Stromal cell of bone marrow (primary cell): ENCODE measurements around the gene CRYBG2.

Experiments
- DNase-seq: peaks from one replicate; pipeline ENCODE4 v3.0.0-alpha.2; 2012; ENCODE audit warnings: low read depth

Gene CRYBG2

DNA sequence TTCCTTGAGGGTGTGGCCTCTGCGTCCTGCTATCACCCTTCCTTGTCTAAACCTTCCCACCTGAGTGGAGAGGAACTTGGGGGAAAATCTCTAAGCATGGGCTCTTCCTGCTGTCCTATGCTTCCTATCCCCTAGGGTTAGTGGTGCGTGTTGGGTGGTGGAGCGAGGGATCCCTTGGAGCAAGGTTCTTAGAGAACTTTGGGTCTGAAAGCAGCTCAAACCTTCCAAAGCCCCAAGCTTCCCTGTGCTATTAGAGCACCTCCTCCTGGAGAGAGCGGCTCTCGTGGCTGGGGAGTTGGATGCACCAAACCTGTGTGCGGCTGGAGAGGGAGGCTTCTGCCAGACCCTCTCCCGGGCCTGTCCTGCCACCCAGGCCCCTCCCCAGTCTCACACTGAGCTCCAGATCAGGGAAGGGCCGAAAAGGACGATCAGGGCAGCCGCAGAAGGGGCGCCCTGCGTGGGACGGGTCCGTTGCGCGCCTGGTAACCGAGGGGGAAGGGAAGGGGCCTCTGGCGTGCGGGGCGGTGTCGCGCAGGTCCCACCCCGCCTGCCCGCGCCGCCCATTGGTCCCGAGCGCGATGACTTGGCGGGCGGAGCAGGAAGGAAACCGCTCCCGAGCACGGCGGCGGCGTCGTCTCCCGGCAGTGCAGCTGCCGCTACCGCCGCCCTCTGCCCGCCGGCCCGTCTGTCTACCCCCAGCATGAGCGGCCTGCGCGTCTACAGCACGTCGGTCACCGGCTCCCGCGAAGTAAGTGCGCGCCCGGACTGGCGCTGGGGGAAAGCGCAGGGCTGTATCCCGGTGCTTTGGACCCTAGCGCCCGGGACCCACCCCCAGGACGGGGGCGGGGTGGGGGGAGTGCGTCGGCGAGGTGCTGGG, 74.2 kb downstream of the CRYBG2 start, which contains the start of gene SH3BGRL3:
TSS of gene SH3BGRL3 (plus strand) at position 631 of the 877 bp plus-strand sequence. CDS start at position 701, 70 bp downstream.
- peak; percentile 70 for DNase-seq

DNA sequence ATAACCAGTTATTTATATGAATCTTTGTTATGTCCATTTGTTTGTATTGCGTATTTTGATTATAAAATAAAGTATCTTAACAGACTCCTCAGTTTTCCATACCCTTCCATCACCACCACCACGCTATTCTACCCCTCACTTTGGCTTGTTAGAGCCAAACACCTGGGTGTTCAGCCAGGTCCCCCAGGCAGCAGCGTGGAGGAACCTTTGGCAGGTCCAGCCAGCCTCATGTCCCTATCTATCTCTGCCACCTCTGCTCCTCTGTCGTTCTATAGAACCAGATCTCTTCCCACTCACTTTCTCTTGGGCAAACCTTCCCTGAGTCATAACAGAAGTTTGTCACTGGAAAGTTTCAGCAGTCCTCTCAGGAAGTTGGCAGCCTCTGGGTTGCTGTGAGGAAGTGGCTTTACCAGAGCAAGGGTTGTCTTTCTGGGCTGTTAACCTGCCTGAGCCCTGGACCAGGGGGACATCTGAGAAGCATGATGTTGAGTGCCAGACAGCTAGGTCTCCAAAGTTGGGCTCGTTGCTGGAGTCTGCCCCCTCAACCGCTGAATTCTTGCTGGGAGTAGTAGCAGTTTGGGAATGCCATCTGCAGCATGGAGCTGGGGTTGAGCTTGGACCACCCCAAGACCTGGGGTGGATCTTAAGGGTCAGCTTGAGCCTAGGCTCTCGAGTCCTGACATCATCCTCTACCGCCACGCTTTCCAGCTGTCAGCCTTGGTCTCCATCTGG, 75.0 kb downstream of the CRYBG2 start:
- peak; percentile 84 for DNase-seq

DNA sequence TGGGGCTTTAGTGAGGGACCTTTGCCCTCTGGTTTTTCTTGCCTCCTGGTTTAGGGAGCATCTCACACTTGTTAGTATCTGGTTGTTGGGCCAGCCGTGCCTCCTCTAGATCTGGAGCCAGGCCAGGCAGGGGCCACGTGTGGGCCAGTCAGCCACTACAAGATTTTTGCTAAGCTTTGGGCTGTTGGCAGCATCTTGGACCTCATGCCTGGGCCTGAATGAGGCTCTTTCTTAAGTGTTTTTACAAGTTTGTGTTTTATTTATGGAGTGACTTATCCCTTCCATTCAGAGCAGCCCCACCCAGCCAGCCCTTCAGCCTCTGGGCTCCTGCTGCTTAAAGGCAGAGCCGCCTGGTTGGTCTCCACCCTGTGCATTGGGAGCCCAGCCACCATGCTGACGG, 75.6 kb downstream of the CRYBG2 start:
- peak; percentile 98 for DNase-seq

DNA sequence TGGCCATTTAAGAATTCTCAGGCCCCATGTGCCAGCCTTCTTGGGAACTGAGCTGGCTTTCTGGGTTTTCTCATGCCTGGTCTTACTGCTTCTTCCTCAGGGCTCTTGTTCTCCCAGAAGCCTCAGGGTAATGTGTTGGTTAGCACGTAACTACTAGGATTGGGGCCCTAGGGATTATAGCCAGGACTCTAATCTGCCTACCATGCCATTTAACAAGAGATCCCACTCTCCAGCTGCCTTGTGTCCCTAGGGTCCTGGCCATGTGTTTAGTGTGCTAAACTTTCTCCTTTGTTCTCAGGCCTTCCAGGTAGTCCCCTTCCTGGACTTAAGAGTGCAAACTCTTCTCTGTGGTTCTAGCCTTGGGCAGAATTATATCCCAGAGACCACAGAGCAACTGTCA, 76.2 kb downstream of the CRYBG2 start:
- DNase-seq = no peak

DNA sequence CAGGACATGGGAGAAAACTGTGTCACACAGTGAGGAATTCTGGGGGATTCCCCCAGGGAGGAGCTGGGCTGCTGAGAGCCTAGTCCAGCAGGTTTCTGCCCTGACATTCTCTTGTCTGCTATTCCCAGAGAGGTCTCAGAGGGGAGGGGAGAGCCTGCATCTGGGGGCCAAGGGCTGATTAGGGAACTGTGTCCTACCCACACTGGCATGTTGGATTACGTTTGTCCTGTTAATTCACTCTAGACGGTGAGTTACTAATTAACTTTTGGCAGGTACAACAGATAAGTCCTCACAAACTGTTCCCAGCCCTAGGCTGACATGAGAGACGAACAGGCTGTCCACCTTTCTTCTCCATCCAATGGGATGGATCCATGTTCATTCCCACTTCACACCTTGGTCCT, 76.7 kb downstream of the CRYBG2 start:
- DNase-seq = no peak

DNA sequence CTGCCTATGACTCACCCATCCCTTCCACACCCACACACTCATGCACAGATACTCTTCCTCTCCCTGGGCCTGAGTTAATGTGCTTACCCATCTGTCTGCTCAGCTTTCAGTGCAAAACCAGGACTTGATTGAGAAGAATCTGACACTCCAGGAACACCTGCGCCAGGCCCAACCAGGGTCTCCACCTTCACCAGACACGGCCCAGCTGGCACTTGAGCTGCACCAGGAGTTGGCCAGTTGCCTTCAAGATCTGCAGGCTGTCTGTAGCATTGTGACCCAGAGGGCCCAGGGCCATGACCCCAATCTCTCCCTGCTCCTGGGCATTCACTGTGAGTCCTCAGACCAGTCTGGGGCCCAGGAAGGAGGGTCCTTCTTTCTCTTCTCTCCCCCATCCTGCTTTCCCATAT, 77.5 kb downstream of the CRYBG2 start:
- DNase-seq = no peak

DNA sequence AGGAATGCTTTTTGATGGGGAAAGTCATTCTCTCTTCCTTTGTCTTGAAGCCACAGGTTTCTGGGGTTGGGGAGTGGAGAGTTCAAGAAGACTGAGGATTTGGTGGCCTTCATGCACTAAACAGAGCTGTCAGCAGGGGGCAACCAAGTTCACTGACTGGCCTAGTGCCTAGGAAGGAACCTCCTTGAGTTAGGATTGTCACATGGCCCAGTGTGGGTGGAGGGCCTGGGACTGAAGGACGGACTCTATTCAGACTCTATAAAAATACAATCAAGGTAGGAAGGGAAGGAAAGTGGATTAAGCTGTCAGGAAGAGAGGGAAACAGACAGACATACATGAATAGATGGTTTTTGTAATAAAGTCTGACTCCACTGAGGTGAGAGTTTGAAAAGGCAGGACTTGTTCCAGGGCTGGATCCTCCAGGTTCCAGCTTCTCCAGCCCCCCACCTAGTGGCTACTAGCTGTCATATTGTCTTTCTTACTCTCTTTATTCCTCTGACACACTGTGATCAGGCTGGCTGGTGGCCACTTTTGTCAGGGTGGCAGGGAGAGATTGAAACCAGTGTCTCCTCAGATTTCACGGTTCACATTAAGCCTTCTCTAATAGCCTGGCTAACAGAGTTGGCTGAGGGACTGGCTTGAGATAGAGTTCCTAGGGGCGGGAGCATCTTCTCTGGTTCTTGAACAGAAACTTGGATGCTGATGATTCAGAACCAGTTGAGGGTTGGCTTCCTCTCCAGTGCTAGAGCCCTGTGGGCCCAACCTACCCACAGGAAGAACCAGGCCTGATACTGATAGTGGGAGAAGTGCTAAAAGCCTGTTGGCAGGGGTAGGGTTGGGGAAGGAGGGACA, 78.1 kb downstream of the CRYBG2 start:
- DNase-seq = peak; percentile 99

DNA sequence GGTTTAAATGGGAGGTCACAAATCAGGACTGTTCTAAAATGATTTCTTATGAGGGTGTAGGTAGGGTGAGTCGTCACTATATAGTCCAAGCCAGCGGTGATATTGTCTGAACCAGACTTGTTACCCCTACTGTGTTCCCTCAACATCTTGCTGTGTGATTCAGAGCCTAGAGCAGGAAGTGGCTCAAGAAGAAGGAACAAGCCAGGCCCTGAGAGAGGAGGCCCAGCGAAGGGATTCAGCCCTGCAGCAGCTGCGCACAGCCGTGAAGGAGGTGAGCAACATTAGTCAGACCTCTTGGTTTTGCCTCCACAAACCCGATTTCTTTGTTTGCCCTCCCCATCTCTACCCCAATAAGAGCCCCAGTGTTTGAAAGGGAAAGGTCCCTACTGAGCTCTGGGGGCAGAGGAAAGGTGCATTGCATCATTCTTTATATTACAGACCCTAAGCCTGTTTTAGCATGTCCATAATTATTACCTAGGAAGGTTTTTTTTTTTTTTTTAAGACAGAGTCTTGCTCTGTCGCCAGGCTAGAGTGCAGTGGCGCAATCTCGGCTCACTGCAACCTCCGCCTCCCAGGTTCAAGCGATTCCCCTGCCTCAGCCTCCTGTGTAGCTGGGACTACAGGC, 79.0 kb downstream of the CRYBG2 start:
- DNase-seq = no peak
